GM19193 (cell line): ENCODE measurements around the gene ATP1A2.

Source experiments
- POLR2A ChIP-seq: IDR thresholded peaks from 4 replicates; pipeline ENCODE4 v1.6.1; 2011; ENCODE audit not compliant: insufficient read depth, insufficient read length; ENCODE audit errors: extremely low read depth

ATP1A2 gene

GRCh38 chr1:160095382-160096105 is 20.0 kb upstream of the ATP1A2 start:
- TF ChIP-seq POLR2A = no peak

DNA sequence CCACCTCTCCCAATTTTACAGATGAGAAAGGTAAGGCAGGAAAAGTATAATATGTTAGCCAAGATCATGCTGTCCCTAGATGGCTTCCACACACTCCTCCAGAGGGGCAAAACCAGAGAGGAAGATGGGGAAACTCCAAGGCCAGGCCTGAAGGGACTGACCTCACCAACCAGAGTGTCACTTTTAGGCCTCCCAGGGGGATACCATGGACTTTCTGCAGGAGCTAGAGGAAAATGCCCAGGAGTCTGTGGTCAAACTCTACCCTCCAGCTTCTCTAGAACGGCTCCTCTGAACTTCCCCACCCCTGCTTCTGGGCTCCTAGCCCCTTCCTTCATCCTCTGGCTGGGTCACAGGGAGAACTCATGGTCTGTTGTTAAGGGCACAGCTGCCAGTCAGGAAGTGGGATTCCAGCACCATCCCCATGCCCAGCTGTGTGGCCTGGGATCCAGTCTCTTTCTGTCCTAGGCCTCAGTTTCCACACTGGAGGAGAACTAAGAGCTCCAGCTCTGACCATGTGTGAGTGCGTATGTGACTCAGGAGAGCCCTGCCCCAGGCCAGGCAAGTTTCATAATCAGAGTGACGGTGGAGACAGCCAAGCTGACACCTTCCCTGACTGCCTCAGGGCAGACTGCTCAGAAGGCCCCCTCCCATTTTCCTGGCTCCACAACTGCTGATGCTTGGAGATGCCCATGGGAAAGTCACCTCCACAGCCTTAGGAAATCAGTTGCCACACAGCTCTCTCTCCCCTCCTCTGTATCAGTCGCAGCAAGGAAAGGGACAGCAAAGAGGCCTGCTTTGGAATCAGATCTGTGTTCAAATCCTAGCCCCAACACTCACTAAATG is 19.1 kb upstream of the ATP1A2 start:
- TF ChIP-seq POLR2A = no peak

DNA sequence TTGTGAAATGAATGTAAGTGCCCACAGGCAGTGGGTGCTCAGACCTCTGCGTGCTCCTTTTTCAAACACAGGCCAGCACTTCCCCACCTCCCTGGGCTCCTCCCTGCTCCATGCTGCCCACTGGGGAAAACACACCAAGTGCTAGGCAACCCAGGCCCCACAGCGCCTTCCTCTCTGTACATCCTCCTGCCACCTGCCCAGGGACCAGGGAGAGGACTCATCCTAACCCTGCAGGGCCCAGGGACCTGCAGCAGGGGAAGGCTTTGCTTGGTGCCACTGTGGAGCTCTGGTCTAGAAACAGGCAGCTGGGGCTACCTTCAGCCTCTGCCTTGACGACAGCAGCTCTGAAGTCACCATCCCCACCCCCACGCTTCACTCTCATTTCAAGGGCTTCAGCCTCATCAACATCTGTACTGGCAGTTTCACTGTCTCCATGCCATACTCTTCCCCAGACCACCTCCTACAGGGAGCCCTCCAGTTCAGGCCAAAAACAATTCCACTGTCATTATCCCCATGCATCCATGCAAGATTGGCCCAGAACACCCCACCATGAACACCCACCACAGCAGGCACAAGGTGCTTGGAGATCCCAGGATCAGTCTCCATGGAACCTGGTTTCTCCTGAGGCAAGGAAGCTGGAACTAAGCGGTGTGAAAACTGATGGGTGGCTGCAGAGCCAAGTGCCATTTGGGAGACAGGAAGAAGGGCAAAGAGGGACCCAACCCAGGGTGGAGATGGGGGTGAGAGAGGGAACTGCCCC is 18.2 kb upstream of the ATP1A2 start:
- no peak for TF ChIP-seq POLR2A

- TF ChIP-seq POLR2A = no peak
Observed at GRCh38 chr1:160097911-160098851, 17.4 kb upstream of the ATP1A2 start, which contains the start of gene IGSF8. IGSF8 (minus strand) TSS chr1:160098619; CDS start chr1:160098472, 147 bp downstream.

DNA sequence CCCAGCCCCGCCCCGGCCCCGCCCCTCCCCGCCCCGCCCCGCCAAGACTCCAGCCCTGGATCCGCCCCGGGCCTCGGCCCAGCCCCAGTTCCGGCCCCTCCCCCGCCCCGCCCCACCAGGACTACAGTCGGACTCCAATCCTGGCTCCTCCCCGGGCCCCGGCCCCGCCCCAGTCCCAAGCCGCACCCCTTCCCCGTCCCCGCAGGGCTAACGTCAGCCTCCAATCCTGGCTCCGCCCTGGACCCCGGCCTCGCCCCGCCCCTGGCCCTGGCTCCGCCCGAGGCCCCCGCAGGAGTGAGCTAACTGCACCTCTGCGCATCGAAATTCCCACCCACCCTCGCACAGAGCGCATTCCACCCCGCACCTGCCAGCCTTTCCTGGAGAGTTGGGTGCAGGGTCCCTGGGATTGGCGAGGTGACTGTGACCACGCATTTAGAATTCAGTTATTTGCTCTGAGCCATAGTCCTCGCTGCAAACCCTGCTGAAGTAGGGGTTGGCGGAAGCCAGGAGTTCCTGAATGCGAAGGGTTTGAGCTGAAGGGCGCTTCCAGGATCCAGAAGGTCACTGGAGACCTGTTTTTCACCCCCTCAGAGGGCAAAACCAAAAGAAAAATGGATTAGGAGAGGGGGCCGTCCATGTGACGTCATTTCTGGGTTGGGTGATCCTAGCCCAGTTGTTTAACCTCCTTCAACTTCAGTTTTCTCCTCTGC is 16.6 kb upstream of the ATP1A2 start:
- TF ChIP-seq POLR2A = peak; percentile 28

DNA sequence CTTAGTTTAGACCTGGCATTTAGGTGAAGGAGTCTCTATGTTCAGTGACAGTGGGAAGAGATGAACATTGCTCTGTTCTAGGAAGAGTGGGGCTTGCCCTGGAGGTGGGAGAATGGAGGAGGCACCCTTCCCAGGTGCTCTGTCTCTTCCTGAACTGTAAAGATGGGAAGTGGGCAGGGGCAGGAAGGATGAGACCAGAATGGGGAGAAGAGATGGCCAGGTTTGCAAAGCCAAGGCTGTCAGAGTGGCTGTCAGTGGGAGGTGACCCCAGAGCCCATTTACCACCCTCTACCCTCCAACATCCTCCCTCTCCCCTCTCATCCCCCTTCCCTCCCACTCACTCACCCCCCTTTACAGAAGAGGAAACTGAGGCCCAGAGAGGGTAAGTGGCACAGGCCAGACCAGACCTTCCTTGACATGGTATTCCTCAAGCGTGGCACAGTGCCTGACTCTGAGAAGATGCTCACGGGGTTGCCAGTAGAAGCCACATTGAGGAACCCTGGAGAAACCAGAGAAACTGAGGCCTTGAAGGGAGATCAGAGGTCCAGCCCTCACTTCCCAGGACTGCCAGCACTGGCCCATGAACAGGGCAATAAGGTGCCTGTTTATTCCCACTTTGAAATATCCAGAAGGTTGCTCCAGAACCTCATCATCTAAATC is 15.7 kb upstream of the ATP1A2 start:
- no peak for TF ChIP-seq POLR2A

GRCh38 chr1:160101037-160101716 is 14.4 kb upstream of the ATP1A2 start:
- no peak for TF ChIP-seq POLR2A

DNA sequence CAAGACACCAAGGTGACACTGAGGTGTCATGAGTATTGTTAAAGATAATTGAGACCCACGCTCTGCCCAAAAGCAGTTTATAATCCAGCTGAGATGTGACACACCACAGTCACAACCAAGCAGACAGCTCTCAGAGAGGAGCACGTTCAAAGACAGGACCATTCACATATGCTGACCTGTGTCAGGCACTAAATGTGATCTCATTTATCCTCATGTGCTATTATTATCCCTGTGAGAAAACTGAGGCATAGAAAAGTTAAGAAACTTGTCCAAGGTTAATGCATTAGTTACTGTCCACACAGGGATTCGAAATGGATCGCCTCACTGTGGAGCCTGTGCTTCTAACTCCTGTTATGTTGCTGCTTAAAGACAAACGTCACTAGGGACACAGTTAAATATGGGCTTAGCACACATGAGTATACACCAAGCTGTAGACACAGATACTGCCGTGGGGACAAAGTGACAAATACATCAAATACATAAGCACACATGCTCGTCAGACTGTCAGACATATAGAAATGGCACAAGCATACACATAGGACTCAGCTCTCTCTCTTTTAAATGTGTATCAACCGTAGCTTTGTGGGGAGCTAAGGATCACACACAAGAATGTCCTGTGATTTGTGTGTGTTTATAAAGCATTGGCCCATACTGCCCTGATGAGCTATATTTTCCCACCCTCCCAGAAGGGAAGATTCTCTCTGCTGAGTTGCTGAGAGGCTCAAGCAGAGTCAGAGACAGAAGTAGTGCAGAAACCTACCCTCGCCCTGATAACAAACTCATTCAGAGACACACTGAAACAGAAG is 13.6 kb upstream of the ATP1A2 start:
- TF ChIP-seq POLR2A = no peak

DNA sequence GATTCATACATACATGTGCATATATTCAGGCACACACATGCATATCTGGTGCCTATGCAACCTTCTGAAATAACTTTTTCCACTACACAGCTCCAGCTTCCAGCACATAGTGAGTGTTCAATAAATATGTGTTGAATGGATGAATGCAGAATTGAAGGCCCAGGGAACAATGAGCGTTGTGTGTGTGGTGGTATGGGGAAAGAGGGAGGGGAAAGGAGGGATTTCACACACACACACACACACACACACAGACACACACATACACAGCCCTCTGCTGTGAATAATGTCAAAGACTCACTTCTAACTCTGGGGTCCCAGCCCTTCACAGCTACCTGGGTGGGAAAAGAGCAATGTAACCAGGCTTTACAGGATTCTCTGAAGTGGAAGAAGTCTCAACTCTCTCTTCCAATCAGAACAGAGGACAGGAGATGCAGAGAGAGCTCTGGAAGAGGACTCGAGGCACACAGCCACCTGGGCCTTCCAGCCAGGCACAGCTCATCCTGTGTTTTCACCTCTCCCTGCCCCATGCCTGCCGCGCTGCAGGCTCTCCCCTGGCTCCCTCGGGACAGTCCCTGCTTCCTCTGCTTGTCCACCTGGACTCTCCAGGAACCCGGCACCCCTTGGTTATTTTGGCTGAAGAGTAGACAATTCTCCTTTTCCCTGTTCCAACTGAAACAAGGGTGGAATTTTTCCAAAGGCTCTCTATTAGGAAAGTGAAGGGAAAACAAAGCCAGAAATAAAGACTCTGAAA is 11.7 kb upstream of the ATP1A2 start:
- TF ChIP-seq POLR2A = no peak

GRCh38 chr1:160104486-160104885 is 11.1 kb upstream of the ATP1A2 start:
- TF ChIP-seq POLR2A = no peak

DNA sequence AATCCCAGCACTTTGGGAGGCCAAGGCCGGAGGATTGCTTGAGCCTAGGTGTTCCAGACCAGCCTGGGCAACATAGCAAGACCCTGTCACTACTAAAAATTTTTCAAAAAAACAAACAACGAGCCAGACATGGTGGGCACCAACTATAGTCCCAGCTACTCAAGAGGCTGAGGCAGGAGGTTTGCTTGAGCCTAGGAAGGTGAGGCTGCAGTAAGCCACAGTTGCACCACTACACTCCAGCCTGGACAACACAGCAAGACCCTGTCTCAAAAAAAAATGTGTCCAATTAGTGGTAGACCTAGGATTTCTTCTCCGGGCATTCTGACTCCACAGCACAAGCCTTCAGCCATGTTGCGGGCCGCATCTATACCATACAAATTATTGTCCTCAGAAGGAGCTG is 10.4 kb upstream of the ATP1A2 start:
- no peak for TF ChIP-seq POLR2A
